Tibial nerve (tissue), 4 donors: ENCODE results near the gene ZNF335.

Experiments used
- CTCF ChIP-seq, 5 experiments: fragments of 200-600 bp in 3 of 5; fragments of 450-650 bp in 2 of 5; sonication (generic) in 3 of 5; IDR thresholded peaks; one replicate each; pipeline ENCODE4 v1.5.1; 2016 to 2019; ENCODE audit warnings: antibody characterized with exemption in 5 of 5, mild to moderate bottlenecking in 3 of 5, moderate library complexity in 2 of 5
- EP300 ChIP-seq, 2 donors: sonication (generic); formaldehyde crosslinking; IDR thresholded peaks; one replicate each; pipeline ENCODE4 v1.6.1; 2017; ENCODE audit warnings: antibody characterized with exemption in 2 of 2, mild to moderate bottlenecking in 1 of 2
- POLR2A ChIP-seq, 2 donors: fragments of 450-650 bp; IDR thresholded peaks; one replicate each; pipeline ENCODE4 v1.6.1; 2017; ENCODE audit warnings: antibody characterized with exemption in 2 of 2, mild to moderate bottlenecking in 2 of 2, moderate library complexity in 2 of 2

- no peak for TF ChIP-seq CTCF (IDR thresholded peaks at IDR 0.05)
- no peak for TF ChIP-seq POLR2A (IDR thresholded peaks at IDR 0.05)
- no peak for TF ChIP-seq EP300 (IDR thresholded peaks at IDR 0.05)
Observed at GRCh38 chr20:46011631-46012482, 39.9 kb upstream of the ZNF335 start.
